Measurements from ENCODE around the gene GSC2.

Gene GSC2

GRCh38 chr22:19146215-19146968 is 3.7 kb downstream of the GSC2 start:
- TF ChIP-seq ZFX (IDR thresholded peaks at IDR 0.05) = peak; percentile 24; the same call in 1 of the 2 replicates
- TF ChIP-seq CTCF (conservative IDR thresholded peaks at IDR 0.05) = no peak
- H3K27ac ChIP-seq = no peak overlapping the region

GRCh38 chr22:19143967-19144400 is 6.1 kb downstream of the GSC2 start:
- peak overlapping the region; percentile 68 for H3K27ac ChIP-seq
- TF ChIP-seq CTCF (conservative IDR thresholded peaks at IDR 0.05) (no peak), ZFX (IDR thresholded peaks at IDR 0.05) (no peak)

GRCh38 chr22:19143212-19143611 is 6.9 kb downstream of the GSC2 start:
- TF ChIP-seq CTCF (conservative IDR thresholded peaks at IDR 0.05) (no peak), ZFX (IDR thresholded peaks at IDR 0.05) (no peak)
- peak overlapping the region; percentile 68 for H3K27ac ChIP-seq

GRCh38 chr22:19142394-19142793 is 7.7 kb downstream of the GSC2 start:
- TF ChIP-seq CTCF (conservative IDR thresholded peaks at IDR 0.05) = no peak
- TF ChIP-seq ZFX (IDR thresholded peaks at IDR 0.05) = no peak
- no peak overlapping the region for H3K27ac ChIP-seq

- H3K27ac ChIP-seq = no peak overlapping the region
- TF ChIP-seq CTCF (conservative IDR thresholded peaks at IDR 0.05) = no peak
- TF ChIP-seq ZFX (IDR thresholded peaks at IDR 0.05) = no peak
Measured at GRCh38 chr22:19139974-19140373, 10.1 kb downstream of the GSC2 start.

- TF ChIP-seq CTCF (conservative IDR thresholded peaks at IDR 0.05) = no peak
- TF ChIP-seq ZFX (IDR thresholded peaks at IDR 0.05) = no peak
- H3K27ac ChIP-seq = no peak overlapping the region
Measured at GRCh38 chr22:19139001-19139356, 11.1 kb downstream of the GSC2 start.

- H3K27ac ChIP-seq = no peak overlapping the region
- no peak for TF ChIP-seq ZFX (IDR thresholded peaks at IDR 0.05)
- TF ChIP-seq CTCF (conservative IDR thresholded peaks at IDR 0.05) = no peak
Measured at GRCh38 chr22:19138217-19139000, 11.7 kb downstream of the GSC2 start.
